SK-N-MC (cell line): ENCODE results near the gene ASB10.

Source experiments
- EZH2 ChIP-seq: fragments of 200-600 bp; sonication (generic); IDR thresholded peaks from one replicate; pipeline ENCODE4 v1.6.1; 2017; ENCODE audit warnings: antibody characterized with exemption
- FOXP2 ChIP-seq: optimal IDR thresholded peaks from 2 replicates; pipeline ENCODE3; 2011; ENCODE audit warnings: mild to moderate bottlenecking, moderate library complexity; ENCODE audit not compliant: insufficient read depth; ENCODE audit errors: extremely low read length, control extremely low read depth
- POLR2AphosphoS5 ChIP-seq: IDR thresholded peaks from 2 replicates; pipeline ENCODE4 v1.6.1; 2012; ENCODE audit warnings: mild to moderate bottlenecking, low read depth, low read length, borderline replicate concordance

- TF ChIP-seq EZH2 (no peak), FOXP2 (no peak), POLR2AphosphoS5 (no peak)
Observed at GRCh38 chr7:151140826-151141225, 46.2 kb downstream of the ASB10 start.
